Progenitor cell of endocrine pancreas (in vitro differentiated cells): ENCODE results near the gene LANCL2. TPM values are rescaled to one million over a fixed set of nuclear protein-coding genes. Genes with fewer than 3 reads are reported as not detected.

Source experiments
- DNase-seq: peaks from one replicate; pipeline ENCODE4 v3.0.0; 2021; ENCODE audit warnings: low spot score; ENCODE audit not compliant: unreplicated experiment
- H3K27ac Mint-ChIP-seq: 2 replicates; pipeline ENCODE4 v1.8.0; 2021; ENCODE audit warnings: mild to moderate bottlenecking, moderate library complexity, mixed read lengths
- H3K27me3 Mint-ChIP-seq: 2 replicates; pipeline ENCODE4 v1.8.0; 2021; ENCODE audit warnings: mixed read lengths
- H3K36me3 Mint-ChIP-seq: 2 replicates; pipeline ENCODE4 v1.8.0; 2022; ENCODE audit warnings: mixed read lengths; ENCODE audit not compliant: insufficient read depth
- H3K4me1 Mint-ChIP-seq: 2 replicates; pipeline ENCODE4 v1.8.0; 2021; ENCODE audit warnings: low read depth, mixed read lengths
- H3K4me3 Mint-ChIP-seq: 2 replicates; pipeline ENCODE4 v1.8.0; 2021; ENCODE audit warnings: low read depth, mild to moderate bottlenecking, moderate library complexity, mixed read lengths
- H3K9me3 Mint-ChIP-seq: 2 replicates; pipeline ENCODE4 v1.8.0; 2021; ENCODE audit warnings: low read depth, mixed read lengths
- CTCF ChIP-seq: fragments of 200-600 bp; sonication (generic); IDR thresholded peaks from one replicate; pipeline ENCODE4 v1.5.0; 2021; ENCODE audit warnings: antibody characterized with exemption, mild to moderate bottlenecking; ENCODE audit not compliant: unreplicated experiment
- total RNA-seq: library from RNA; stranded (reverse); gene quantifications from 2 replicates; pipeline ENCODE4 v1.2.1, GENCODE V29; 2021

The LANCL2 gene
- total RNA-seq, 1 donor from 2014 or later = 21.0 TPM

GRCh38 chr7:55478700-55479099 lies 113.6 kb downstream of the LANCL2 start:
- Mint-ChIP-seq H3K36me3 (peaks cover 2% of the 10 kb centered on the region), H3K4me3 (no peak overlapping the region), H3K27ac (no peak overlapping the region), H3K27me3 (no peaks in the 10 kb centered on the region), H3K4me1 (no peaks in the 10 kb centered on the region), H3K9me3 (no peaks in the 10 kb centered on the region)
- TF ChIP-seq CTCF = no peak
- DNase-seq = no peak

GRCh38 chr7:55481155-55481554 lies 116.0 kb downstream of the LANCL2 start:
- no peak overlapping the region for H3K4me3 Mint-ChIP-seq
- H3K36me3 Mint-ChIP-seq = peaks cover 5% of the 10 kb centered on the region
- no peak overlapping the region for H3K27ac Mint-ChIP-seq
- H3K4me1 Mint-ChIP-seq = no peaks in the 10 kb centered on the region
- no peaks in the 10 kb centered on the region for H3K9me3 Mint-ChIP-seq
- no peak for TF ChIP-seq CTCF
- DNase-seq = no peak
- H3K27me3 Mint-ChIP-seq = no peaks in the 10 kb centered on the region

GRCh38 chr7:55483046-55483445 lies 117.9 kb downstream of the LANCL2 start:
- Mint-ChIP-seq H3K27me3 (no peaks in the 10 kb centered on the region), H3K4me1 (no peaks in the 10 kb centered on the region), H3K36me3 (peaks cover 7% of the 10 kb centered on the region), H3K27ac (no peak overlapping the region), H3K9me3 (no peaks in the 10 kb centered on the region), H3K4me3 (no peak overlapping the region)
- DNase-seq = no peak
- TF ChIP-seq CTCF = no peak

Other genes with a start within 250 kb of the LANCL2 start
- gene VOPP1, start 207.2 kb downstream of the LANCL2 start, total RNA-seq = 45.6 and 47.8 TPM in 2 replicates